Glomerular visceral epithelial cell (primary cell): ENCODE measurements around the gene SLC25A53.
A peak's percentile ranks its signal among the peaks of the same experiment; 100 is the strongest.

Source experiments
- DNase-seq: peaks from one replicate; pipeline ENCODE4 v3.0.0-alpha.2; 2016; ENCODE audit errors: extremely low spot score

Gene SLC25A53, protein sequence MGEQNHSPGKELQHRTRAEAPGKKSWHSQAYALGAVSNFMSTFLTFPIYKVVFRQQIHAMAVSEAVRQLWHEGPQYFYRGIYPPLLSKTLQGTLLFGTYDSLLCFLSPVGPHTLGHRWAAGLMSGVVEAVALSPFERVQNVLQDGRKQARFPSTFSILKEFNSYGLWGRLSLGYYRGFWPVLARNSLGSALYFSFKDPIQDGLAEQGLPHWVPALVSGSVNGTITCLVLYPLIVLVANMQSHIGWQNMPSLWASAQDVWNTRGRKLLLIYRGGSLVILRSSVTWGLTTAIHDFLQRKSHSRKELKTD

DNA sequence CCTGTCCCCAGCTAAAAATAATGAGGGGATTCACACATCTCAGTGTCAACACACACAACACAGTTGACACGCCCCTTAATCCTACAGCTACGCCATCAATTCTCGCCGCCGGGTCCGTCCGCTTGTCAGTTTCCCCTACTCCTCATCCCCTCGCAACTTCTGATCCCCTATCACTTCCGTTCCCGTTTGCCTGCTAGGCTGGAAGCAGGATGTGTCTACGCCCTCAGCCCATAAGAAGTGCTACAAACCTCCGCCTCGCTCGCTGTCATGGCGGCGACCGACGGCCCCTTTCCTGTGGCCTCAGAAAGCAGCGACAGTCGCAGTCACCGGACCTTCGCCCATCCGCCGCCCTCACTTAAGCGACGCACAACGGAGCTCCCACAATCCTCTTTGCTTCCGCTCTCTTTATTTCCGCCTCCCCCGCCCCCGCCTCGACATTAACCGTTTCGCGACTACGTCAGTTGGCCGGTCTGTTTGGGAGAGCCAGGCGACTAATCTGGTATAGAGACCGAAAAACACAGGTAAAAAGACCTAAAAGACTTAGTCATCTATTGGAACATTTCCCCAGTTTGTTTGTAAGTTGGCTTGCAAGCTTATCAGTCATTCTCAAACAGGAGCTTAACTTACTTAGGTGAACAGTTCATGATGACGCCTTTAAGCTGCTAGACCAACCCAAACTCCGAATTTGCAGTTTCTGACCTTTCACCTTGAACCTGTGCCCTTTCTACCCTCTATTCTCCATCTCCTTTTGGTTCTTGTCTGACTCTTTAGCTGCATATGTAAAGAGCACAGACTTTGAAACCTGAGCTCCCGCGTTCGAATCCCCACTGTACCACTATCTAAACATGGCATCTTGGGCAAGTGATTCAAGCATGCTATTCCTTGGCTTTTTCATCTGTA is at the start of gene SLC25A53:
SLC25A53 (minus strand) TSS at position 380 of the 900 bp plus-strand sequence. CDS start 51,752 bp downstream, outside the sequence.
- peak; percentile 80 for DNase-seq

DNA sequence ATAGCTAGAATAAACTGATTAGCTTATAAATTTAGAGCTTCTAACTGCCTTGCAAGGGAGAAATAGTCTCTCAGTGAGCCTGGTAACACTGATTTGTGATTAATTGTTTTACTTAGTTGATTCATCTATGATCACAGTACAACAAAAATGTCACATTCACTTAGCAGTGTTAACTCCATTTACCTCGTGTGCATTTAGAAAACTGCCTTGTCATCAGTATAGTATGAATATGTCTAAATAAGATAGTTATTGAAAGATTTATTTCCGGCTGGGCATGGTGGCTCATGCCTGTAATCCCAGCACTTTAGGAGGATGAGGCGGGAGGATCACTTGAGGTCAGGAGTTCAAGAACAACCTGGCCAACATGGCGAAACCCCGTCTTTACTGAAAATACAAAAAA is 48.7 kb upstream of the SLC25A53 start:
- DNase-seq = no peak

DNA sequence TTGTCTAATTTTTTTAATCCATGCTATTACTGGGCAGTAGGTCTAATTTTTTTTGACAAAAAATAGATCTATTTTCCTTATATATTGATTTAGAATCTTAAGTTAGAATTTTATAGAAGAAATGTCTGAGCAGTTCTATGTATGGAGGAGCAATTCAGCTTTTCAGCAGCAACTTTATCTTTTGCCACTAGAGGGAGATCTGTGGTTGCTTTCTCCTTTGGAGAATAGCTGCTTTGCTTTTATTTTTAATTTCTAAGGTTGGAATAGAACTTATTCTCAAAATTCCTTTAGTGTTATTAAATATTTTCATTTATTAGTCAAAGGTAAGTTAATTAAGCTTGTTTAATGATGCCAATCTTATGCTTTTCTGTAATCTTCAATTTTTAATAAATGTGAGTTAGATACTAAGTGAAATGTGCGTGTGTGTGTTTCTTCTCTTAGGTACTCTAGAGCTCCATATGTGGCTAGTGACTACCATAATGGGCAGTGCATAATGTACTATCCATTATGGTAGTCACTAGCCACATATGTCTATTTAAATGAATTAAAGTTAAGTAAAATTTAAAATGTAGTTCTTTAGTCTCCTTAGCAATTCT is 38.8 kb upstream of the SLC25A53 start:
- DNase-seq = peak; percentile 6

DNA sequence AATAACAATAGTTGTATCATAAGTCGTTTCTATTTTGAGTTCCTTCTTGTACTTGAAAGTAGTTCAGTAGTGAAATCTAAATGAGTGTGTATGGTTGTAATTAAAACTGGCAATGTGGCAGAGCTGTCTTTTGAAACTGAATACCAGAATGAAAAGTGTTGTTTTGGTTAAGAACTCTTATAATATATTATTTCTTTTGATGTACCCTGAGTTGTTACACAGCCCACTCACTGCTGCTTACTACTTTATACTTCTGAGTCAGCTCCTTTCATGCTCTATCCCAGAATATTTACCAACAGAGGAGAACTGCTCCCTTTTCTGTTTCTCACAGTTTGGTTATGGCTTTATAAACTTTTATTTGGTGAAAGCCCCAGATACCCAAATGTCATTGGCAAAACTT is 38.2 kb upstream of the SLC25A53 start:
- no peak for DNase-seq

DNA sequence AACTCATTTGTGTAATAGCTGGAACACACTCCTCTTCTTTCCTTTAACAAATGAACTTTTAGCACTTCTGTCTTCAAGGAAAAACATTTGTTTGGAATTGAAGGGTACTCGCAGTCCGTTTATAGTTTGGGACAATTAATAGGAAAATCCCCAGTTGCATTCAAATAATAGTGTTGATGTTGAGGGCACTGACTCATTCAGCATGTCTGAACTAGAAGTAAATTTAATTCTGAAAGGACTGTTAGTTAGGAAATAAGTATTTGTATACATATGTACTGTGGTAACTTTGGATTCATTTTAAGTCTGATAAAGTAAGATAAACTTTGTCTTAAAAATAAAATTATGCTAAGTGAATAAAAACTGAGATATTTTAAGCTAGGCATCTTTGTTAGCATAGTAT is 36.7 kb upstream of the SLC25A53 start:
- DNase-seq = no peak

DNA sequence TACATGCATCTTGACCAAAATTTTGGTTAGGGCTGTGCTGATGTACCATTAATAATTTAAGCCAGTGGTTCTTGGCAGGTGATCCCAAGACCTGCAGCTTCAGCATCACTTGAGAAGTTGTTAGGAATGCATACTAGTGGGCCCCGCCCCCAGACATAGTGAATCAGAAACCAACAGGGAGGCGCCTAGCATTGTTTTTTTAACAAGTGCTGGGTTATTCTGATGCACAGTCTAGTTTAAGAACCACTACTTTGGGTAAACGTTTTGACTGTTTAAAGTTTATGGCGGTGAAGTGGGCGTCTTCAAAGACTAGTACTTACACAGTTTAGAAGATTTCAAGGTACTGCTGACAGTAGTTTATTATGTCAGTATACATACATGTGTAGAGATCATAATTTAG is 33.0 kb upstream of the SLC25A53 start:
- no peak for DNase-seq

DNA sequence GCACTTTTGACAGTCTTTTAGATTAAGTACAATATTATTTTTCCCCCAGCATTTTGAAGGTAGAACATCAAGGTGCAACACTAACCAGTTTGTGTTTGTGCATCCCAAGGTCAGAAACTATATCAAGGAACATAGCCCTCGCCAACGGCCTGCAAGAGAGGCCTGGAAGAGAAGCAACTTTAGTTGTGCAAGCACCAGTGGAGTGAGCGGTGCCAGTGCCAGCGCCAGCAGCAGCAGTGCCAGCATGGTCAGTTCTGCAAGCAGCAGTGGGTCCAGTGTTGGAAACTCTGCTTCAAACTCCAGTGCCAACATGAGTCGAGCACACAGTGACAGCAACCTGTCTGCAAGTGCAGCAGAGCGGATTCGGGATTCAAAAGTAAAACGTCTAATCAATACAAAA is 31.1 kb upstream of the SLC25A53 start:
- no peak for DNase-seq

DNA sequence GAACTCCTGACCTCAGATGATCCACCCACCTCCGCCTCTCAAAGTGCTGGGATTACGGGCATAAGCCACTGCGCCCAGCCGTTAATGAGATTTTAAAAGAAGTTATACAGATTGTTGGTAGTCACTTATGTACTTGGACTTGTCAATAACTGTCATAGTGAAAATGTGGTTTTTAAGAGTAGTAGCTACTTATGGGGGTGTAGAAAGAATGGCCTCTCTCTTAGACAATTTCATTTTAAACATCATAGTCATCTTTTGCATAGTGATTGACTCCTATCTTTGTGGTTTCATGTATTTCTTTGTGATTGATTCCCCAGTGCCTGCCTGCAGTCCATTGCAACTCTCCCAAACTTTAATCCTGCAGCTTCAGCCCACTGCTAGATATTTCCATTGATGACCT is 26.9 kb upstream of the SLC25A53 start:
- no peak for DNase-seq

DNA sequence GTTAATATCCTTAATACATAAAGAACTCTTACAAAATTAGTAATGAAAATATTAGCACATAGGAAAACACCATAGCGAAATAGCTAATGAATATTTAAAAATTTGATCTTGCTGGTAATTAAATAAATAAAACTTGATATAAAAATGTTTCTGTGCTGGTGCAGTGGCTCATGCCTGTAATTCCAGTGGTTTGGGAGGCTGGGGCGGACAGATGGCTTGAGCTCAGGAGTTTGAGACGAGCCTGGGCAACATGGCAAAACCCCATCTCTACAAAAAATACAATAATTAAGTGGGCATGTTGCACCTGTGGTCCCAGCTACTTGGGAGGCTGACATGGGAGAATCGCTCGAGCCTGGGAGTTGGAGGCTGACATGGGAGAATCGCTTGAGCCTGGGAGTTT is 17.0 kb upstream of the SLC25A53 start:
- no peak for DNase-seq

DNA sequence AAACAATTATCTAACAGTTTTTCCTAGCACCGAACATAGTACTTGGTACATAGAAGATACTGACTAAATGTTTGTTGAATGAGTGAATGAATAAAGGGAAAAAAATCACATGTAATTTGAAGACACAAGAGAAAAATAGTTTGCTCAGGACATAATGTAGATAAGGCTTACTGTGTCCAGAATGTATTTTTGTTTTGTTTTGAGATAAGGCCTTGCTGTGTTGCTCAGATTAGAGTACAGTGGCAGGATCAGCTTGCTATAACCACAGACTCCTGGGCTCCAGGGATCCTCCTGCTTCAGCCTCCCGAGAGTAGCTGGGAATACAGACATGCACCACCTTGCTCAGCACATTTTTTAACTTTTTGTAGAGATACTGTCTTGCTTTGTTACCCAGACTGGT is 16.0 kb upstream of the SLC25A53 start:
- no peak for DNase-seq

DNA sequence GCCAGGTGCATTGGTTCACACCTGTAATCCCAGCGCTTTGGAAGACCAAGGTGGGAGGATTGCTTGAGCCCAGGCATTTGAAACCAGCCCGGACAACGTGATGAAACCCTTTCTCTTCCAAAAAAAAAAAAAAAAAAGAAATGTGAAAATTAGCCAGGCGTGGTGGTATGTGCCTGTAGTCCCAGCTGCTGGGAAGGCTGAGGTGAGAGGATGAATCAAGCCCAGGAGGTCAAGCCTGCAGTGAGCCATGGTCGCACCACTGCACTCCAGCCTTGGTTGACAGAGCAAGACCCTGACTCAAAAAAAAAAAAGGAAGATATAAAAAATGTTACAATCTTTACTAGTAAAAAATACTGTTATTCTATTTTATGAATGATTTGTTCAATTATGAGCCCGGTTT is 15.3 kb upstream of the SLC25A53 start:
- peak; percentile 54 for DNase-seq

DNA sequence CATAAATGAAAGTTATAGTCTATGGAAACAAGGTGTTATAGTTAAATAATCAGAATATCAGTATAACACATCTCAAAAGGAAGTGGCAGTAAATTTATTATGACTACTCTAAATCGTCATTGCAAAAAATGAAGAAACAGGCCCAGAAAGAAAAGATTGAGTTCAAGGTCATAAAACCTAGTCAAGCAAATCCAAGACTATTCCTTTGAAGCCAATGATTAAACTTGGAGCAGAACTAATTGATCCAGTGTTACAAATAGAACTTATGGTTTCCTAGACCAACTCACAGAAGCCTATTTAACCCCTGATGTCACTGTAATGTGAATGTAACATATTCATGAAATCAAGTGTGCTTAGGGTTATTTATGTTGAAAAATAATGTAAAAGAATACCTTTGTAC is 11.3 kb upstream of the SLC25A53 start:
- DNase-seq = no peak

DNA sequence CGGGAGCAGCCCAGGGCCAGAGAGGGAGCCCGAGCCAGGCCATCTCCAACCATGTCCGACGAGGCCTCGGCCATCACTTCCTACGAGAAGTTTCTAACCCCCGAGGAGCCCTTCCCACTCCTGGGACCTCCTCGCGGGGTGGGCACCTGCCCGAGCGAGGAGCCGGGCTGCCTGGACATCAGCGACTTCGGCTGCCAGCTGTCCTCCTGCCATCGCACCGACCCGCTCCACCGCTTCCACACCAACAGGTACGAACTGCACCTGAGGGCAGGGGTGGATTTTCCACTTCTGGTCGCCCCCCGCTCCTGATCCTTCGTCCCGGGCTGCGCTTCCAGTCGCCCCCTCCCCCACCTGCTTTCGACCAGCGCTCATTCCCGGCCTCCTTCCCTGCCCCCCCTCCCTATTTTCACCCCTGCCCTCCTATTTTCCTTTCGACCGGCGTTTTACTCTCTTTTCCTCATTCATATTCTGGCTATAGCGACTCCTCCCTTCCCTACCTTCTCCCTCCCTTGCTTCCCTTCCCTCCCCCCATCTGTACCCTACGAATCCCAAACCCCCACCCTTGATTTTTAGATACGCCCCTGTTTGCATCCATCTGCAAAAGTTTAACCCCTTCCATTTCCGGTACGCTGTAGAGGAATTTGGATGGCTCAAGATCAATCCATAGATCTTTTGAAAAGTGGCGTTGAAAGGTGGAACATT is 10.1 kb upstream of the SLC25A53 start:
- no peak for DNase-seq

DNA sequence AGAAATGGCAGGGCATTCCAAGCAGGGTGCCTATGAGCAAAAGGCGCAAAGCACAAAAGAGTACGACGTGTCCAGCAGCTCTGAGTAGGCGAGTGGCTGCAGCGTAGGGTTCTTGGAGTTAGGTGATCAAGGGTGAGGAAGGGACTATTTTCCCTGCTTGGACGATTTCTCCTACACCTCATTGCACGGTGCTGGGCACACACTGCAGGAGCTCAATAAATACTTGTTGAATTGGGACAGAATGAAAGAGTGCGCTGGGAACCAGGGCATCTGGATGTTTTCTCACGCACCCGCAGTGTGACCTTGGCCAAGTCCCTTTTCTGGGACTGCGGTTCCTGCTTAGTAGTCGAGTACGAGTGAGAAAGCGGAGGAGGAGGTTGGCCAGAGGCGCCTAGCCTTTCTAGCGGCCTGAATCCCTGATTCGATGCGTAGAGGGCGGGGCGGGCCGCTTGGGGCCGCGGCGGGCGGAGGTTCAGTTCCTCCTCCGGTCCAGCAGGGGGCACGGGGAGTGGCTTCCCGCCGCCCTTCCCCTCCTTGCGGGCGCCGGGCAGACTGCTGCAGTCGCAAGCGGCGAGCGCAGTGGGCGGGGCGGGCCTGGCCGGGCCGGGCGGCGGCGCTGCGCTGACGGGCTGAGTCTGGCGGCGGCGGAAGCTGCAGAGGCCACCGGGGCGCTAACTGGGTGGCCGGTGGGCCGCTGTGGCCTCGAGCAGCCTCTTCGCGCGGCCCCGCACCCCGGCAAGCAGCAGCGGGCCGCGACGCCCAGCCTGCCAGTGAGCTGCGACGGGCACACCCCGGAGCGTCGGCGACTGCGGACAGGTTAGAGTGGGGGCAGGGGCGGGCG is 9.3 kb upstream of the SLC25A53 start, which contains the start of gene FAM199X:
FAM199X (plus strand) TSS at position 560 of the 841 bp plus-strand sequence. CDS start 333 bp downstream, outside the sequence.
- DNase-seq = peak; percentile 88

DNA sequence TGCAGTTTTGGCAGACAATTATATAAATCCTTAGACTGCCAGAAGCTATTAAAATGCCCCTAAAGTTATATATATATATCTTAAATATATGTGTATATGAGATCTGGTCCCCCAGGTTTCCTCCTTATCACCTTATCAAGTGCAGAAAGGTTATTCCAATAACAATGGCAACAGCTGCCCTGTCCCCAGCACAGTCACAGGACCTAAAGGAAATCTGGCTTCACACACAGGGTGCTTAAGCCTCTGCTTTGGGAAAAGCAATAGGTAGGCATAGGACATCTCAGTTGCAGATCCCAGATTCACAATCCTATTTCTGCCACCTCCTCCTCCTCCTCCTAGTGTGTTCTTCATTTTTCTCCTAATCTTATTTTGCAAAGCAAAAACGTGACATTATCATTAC is 5.8 kb downstream of the SLC25A53 start:
- DNase-seq = no peak

DNA sequence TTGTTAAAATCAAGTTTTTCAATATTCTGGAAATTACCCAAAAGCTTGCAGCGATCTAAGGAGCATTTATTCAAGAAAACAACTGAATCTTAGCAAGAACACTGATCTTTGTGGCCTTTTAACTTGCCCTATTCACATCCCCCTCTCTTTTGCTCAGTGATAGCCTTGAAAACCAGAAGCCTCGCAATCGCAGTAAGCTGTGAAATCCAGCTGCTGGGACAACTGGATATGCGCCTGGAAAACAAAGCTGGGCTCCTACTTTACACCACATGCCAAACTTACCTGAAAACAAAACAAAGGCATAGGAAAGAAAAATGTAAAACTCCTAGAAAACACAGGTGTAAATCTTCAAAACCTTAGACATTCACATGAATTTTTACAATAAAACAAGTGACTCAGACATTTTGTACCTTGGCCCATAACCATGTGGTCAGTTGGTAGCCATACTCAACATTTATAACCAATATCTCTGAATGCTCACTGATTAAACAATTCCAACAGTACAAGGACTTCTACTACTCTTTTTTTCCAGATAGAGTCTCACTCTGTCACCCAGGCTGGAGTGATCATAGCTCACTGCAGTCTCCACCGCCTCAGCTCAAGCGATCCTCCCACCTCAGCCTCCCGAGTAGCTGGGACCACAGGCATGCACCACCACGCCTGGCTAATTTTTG is 15.6 kb downstream of the SLC25A53 start:
- DNase-seq = no peak

DNA sequence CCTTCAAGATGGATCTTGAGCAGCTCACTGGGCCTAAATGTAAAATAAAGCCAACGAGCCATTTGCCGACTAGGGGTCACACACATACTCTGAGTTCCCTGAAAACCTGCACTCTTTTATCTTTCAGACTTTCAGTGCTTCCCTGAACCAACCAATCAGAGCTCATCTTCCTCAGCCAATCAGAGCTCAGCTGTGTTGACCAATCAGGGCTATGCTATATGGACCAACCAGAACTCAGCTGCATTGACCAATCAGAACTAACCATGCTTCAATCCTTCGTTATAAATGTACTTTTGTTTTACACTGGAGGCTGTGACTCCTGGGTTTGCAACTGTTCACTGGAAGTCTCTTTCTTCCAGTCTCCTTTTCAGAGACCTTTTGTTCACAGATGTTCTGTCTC is 19.3 kb downstream of the SLC25A53 start:
- DNase-seq = no peak

DNA sequence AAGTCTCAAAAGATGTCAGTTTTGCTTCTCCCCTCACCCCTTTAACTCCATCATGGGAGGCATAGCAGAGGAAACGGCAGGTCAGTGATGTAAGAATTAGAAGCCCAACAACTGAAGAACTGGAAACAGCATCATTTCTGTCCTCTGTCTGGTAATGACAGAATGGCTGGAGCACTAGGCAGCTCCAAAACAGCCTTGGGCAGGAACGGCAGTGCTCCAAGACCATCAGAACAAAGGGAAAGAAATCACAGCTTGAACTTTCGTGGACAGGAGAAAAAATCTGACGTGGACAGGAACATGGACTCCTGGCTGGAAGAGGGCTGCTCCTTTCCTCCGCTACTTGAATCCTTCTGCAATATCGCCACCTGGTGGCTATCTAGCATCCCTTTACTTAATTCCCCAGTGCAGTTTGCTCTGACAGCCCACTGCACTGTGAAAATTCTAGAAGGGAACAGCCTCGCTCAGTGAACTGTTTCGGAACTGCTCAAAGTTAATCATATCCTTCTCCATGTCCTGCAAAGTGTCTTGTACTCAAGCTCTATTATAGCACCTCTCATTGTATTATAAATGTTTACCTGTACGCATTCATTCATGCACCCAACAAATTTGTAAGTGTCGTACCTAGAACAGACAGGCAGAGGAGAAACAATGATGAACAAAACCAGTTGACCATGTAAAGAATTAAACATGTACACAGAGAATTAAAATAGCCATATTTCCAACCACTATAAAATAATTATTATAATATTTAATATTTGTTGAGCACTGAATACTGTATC is 20.4 kb downstream of the SLC25A53 start:
- DNase-seq = peak; percentile 77

DNA sequence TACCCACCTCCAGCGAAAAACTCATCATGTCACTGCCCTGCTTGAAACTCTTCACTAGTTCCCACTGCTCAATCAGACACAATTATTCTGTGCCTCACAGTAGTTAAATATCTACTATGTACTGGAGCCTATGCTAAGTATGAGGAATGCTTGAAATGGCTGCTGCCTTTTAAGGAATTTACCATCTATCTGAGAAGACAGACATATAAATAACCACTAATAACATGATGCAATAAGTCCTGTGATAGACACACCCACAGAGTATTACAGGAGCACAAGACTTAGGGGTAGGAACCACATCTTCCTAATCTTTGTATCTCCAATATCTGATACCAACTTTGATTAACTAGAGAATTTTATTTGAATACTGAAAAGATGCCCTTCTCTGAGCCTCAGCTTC is 21.1 kb downstream of the SLC25A53 start:
- DNase-seq = peak; percentile 1
